Endothelial cell of umbilical vein (primary cell): ENCODE results near the gene HES3.

ENCODE experiments used
- EZH2 ChIP-seq: IDR thresholded peaks from 2 replicates; pipeline ENCODE4 v1.6.1; 2012; ENCODE audit warnings: borderline replicate concordance, low read depth, mild to moderate bottlenecking, moderate library complexity, low read length, inconsistent platforms; ENCODE audit not compliant: severe bottlenecking
- TF ChIP-seq, protein P1 (sequence below), 2 donors: IDR thresholded peaks; 1 replicate in 1 of 2; 2 replicates in 1 of 2; pipeline ENCODE4 v1.5.1; 2011; ENCODE audit warnings: low read length in 2 of 2, mild to moderate bottlenecking in 2 of 2, moderate library complexity in 2 of 2, control low read depth in 1 of 2, inconsistent platforms in 1 of 2, low read depth in 1 of 2; ENCODE audit not compliant: insufficient read depth in 1 of 2; ENCODE audit errors: extremely low read depth in 1 of 2

DNA sequence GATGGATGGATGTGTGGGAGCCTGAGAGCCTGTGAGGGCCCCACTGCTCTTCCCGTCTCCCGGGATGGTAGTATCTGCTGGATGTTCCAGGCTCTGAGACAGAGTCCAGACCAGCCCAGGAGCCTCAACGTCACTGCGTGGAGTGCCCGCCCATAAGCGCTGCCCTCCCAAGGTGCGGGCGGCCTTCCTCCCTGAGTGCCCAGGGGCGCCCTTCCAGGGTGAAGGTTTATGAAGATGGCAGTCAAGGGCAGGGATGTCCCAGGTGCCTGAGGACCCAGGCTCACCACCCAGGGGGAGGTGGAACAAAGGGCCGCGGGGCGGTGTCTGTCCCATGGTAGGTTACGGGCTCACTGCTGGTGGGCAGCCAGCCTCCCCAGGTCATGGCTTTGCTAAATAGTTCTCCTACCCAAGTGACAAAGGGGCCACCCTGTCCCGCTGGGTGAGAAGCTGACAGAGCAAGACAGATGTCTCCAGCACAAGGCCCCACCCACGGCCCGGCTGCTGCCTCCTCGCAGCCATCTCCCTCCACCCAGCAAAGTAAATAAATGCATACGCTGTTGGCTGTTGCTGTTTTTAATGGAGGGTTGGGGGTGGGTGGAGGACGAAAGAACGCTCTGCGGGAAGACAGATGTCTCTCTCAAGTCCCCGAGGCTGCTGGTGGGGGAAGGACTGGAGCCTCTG, 25.9 kb downstream of the HES3 start:
- TF ChIP-seq, protein P1, sequence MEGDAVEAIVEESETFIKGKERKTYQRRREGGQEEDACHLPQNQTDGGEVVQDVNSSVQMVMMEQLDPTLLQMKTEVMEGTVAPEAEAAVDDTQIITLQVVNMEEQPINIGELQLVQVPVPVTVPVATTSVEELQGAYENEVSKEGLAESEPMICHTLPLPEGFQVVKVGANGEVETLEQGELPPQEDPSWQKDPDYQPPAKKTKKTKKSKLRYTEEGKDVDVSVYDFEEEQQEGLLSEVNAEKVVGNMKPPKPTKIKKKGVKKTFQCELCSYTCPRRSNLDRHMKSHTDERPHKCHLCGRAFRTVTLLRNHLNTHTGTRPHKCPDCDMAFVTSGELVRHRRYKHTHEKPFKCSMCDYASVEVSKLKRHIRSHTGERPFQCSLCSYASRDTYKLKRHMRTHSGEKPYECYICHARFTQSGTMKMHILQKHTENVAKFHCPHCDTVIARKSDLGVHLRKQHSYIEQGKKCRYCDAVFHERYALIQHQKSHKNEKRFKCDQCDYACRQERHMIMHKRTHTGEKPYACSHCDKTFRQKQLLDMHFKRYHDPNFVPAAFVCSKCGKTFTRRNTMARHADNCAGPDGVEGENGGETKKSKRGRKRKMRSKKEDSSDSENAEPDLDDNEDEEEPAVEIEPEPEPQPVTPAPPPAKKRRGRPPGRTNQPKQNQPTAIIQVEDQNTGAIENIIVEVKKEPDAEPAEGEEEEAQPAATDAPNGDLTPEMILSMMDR (IDR thresholded peaks at IDR 0.05; ENCODE audit: extremely low read depth in 1 of 2, insufficient read depth in 1 of 2, low read depth in 1 of 2, low read length in 2 of 2), result no peak
- no peak for TF ChIP-seq EZH2
